ENCODE measurements around the gene SLC25A17. TPM values are rescaled to one million over a fixed set of nuclear protein-coding genes. Genes with fewer than 3 reads are reported as not detected.
"Not testable (repeated sequence)": the region's sequence is repeated elsewhere in the genome, so short reads cannot be mapped to it uniquely, and the experiment has no call there.

Gene SLC25A17
- 10 to 100 TPM in 2 of 4 donors, 1 to 10 TPM in 2; 5.7 to 17.0 (median 12.2) TPM for total RNA-seq

DNA sequence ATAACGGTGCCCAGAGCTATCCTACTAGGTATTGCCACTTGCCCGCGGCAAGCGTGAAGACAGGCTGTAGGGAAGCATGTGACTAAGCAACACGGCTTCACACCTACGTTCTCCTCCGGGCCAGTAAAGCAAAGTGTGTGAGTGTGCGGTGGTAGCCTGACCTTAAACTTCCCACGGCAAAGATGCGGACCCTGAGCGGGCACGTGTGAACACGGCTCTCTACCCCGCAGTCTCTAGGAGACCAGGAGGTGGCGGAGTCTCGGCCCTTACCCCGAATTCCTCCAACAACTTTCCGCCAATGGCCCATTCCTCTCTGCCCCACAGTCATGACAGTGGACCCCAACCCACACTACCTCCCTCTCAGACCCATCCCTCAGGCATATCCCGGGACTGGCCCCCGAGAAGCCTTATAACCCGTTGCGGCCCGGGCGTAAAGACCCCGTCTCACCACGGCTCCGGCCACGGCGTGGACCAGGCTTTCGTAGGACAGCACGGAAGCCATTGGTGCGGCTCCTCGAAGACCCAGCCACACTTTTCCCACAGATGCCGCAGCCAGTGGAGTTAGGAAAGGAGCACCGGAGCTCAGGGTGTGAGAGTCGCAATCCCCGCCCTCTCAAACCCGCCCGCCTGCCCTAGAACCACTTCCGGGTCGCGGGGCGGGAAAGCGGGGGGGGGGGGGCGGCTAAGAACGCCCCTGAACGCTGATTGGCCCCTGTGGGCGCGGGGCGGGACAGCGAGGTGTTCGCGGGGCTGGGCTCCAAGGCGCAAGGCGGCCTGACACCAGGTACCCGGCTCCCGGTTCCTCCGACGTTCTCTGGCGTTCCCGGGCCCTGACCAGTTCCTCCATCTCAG, at the start of gene SLC25A17:
TSS of gene SLC25A17 (minus strand) at position 600 of the 852 bp plus-strand sequence. CDS start at position 502, 98 bp downstream.
- TF ChIP-seq EP300 (IDR thresholded peaks at IDR 0.05) (no peak), POLR2A (IDR thresholded peaks at IDR 0.05) (peak; percentile 36 to 44), CTCF (IDR thresholded peaks at IDR 0.05) (peak; percentile 12 to 60 (median 46))

GRCh38 chr22:40868379-40868778, 49.2 kb upstream of the SLC25A17 start:
- H3K4me3 ChIP-seq, ATAC-seq, H3K9me3 ChIP-seq, H3K27me3 ChIP-seq, H3K27ac ChIP-seq, H3K4me1 ChIP-seq: not testable (repeated sequence)
- peaks cover 0 to 35% of the 10 kb centered on the region in 2 donors for H3K36me3 ChIP-seq
- 70 to 75% methylated on average over 1 to 5 of the region's 6 CpGs for WGBS, 2 donors (ENCODE audit: low coverage in 1 of 2)

More for the DNA sequence above, at the start of gene SLC25A17:
- ATAC-seq = peak; percentile 97
- Histone ChIP-seq H3K4me3 (peak within 1 kb of the TSS; percentile 73 to 94), H3K4me1 (peaks cover 0 to 40% (median 13%) of the 10 kb centered on the region in 3 donors), H3K36me3 (peaks cover 0 to 19% of the 10 kb centered on the region in 2 donors), H3K9me3 (no peaks in the 10 kb centered on the region), H3K27me3 (no peaks in the 10 kb centered on the region), H3K27ac (peak within 1 kb of the TSS; percentile 60 to 86 (median 81))
- WGBS, 2 donors (ENCODE audit: low coverage in 1 of 2) = 0 to 5% methylated on average over 4 to 11 of the region's 61 CpGs

DNA sequence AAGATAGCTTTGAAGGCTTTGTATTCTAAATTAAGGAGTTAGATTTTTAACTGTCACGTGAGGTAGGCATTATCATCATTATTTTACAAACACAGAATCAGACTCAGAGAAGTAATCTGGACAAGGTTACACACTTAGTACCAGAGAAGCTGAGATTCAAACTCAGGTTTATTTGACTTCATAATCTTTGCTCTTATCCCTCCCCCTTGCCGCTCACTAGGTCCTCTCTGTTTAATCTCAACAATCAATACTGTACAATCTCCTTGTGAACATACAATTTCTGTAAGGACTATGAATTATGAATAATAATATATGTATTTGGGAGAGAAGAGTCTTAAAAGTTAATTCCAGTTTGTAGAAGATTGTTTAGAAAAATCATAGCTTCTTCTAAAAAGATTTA, 48.0 kb upstream of the SLC25A17 start:
- no peak for ATAC-seq
- TF ChIP-seq POLR2A (IDR thresholded peaks at IDR 0.05) (no peak), EP300 (IDR thresholded peaks at IDR 0.05) (no peak), CTCF (IDR thresholded peaks at IDR 0.05) (no peak), POLR2AphosphoS5 (IDR thresholded peaks at IDR 0.05) (no peak)
- no peaks in the 10 kb centered on the region for H3K4me1 ChIP-seq
- peaks cover 0 to 29% of the 10 kb centered on the region in 2 donors for H3K36me3 ChIP-seq
- H3K27me3 ChIP-seq = no peaks in the 10 kb centered on the region
- no peak overlapping the region for H3K4me3 ChIP-seq
- no peaks in the 10 kb centered on the region for H3K9me3 ChIP-seq
- WGBS, 2 donors (ENCODE audit: low coverage in 1 of 2) = 72 to 86% methylated on average over 2 of the region's 2 CpGs
- H3K27ac ChIP-seq = no peak overlapping the region

DNA sequence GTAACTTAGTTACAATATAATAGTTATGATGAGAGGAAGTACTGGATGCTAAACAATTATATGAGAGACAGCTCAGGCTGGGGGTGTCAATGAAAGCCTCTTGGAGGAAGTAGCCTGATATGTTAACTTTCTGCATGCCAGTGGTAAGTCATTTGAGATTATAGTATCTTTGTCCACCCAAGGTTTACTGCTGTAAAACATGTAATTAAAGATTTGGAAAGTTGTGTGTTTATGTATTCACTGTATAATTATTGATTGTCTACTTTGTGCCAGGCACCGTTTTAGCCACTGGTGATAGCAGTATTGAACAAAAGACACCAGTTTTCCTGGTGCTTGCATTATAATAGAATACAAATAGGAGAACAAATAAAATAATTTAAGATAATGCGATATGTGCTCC, 43.4 kb upstream of the SLC25A17 start:
- Histone ChIP-seq H3K36me3 (peaks cover 0 to 19% of the 10 kb centered on the region in 2 donors), H3K9me3 (no peaks in the 10 kb centered on the region), H3K4me3 (no peak overlapping the region), H3K27me3 (no peaks in the 10 kb centered on the region), H3K27ac (no peak overlapping the region), H3K4me1 (peaks cover 2 to 17% (median 8%) of the 10 kb centered on the region in 3 donors)
- WGBS, 2 donors (ENCODE audit: low coverage in 1 of 2) = 94 to 100% methylated on average over 2 of the region's 2 CpGs
- TF ChIP-seq EP300 (IDR thresholded peaks at IDR 0.05) (no peak), POLR2AphosphoS5 (IDR thresholded peaks at IDR 0.05) (no peak), CTCF (IDR thresholded peaks at IDR 0.05) (no peak), POLR2A (IDR thresholded peaks at IDR 0.05) (no peak)
- no peak for ATAC-seq

DNA sequence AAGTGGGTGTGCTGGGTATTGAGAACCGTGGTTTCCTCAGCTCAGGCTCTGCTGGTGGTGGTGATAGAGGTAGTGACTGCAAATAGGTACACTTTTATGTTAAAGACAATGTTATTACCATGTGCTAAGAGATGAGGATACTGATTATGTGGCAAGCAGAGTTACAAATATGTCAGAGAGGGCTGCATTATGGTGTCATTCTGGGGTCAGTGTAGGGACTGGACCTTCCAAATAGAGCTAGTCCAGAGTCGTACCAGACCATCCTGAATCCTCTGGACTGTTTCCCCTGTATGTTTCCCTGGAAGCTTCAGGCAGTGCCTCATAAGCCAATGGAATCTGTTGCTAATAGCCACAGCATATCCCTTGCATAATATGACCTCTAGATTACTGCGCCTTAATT, 42.9 kb upstream of the SLC25A17 start, which contains the start of gene DNAJB7:
TSS of gene DNAJB7 (minus strand) at position 101 of the 400 bp plus-strand sequence. CDS start 119 bp downstream, outside the sequence.
- H3K4me1 ChIP-seq = peaks cover 2 to 20% (median 8%) of the 10 kb centered on the region in 3 donors
- 74 to 100% methylated on average over 3 of the region's 3 CpGs for WGBS, 2 donors (ENCODE audit: low coverage in 1 of 2)
- H3K27me3 ChIP-seq = no peaks in the 10 kb centered on the region
- H3K9me3 ChIP-seq = no peaks in the 10 kb centered on the region
- no peak within 1 kb of the TSS for H3K4me3 ChIP-seq
- H3K36me3 ChIP-seq = peaks cover 0 to 19% of the 10 kb centered on the region in 2 donors
- H3K27ac ChIP-seq = no peak within 1 kb of the TSS
- TF ChIP-seq POLR2A (IDR thresholded peaks at IDR 0.05) (no peak), CTCF (IDR thresholded peaks at IDR 0.05) (no peak), EP300 (IDR thresholded peaks at IDR 0.05) (no peak), POLR2AphosphoS5 (IDR thresholded peaks at IDR 0.05) (no peak)
- ATAC-seq = no peak
